GM10847 (cell line): ENCODE data around the gene IQSEC3.

Experiments
- POLR2A ChIP-seq: IDR thresholded peaks from 2 replicates; pipeline ENCODE4 v1.6.1; 2011; ENCODE audit not compliant: insufficient read length; ENCODE audit errors: extremely low read depth

IQSEC3 gene

DNA sequence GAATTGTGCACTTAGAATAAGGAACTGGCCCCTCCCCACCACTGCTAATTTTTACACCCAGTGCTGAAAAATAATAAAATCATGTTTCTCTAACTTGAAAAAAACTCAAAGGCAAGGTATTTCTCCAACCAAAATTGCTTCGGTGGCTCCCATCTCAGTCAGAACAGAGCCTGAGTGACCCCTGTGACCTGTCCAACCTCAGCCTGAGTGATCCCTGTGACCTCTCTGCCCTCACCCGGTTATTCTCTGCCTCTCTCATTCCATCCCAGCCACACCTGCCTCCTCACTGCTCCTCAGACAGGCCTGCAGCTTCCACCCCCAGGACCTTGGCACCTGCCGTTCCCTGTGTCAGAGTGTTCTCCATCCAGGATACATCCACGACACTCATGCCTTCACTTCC lies 142.2 kb downstream of the IQSEC3 start:
- TF ChIP-seq POLR2A, result no peak

DNA sequence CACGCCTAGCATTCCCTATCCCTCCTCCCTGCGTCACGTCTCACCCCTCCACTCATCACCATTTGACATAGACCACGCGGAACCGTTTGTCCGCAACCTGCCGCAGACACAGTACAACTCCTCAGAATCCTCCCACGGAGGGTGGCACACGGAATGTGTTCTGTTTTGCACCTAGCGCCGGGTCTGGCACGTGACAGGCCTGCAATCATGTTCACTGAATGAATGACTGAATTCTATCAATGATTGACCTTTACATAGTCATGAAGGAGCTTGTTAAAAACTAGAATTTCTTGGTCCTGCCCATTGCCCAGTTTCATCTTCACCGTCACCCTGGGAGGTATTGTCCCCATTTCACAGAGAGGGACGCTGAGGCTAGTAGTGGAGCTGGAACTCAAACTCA lies 142.7 kb downstream of the IQSEC3 start:
- TF ChIP-seq POLR2A, result no peak

DNA sequence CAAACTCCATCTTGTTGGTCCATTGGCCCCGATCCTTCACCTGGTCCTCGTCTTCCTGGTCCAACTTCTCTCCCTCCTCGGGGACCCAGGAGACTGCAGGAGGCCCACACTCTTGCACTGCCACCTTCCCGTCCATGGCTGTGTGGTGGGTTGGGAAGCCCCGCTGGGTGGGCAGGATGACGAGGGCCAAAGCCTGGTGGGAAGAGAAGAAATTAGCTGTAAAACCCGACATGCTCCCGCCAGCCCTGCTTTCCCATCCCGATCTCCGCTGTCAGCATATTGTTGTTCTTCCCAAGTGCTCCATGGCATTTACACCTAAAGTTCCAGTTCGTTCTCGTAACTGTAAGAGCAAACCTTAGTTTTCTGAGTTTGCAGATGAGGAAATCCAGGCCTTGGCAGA lies 143.3 kb downstream of the IQSEC3 start:
- no peak for TF ChIP-seq POLR2A

DNA sequence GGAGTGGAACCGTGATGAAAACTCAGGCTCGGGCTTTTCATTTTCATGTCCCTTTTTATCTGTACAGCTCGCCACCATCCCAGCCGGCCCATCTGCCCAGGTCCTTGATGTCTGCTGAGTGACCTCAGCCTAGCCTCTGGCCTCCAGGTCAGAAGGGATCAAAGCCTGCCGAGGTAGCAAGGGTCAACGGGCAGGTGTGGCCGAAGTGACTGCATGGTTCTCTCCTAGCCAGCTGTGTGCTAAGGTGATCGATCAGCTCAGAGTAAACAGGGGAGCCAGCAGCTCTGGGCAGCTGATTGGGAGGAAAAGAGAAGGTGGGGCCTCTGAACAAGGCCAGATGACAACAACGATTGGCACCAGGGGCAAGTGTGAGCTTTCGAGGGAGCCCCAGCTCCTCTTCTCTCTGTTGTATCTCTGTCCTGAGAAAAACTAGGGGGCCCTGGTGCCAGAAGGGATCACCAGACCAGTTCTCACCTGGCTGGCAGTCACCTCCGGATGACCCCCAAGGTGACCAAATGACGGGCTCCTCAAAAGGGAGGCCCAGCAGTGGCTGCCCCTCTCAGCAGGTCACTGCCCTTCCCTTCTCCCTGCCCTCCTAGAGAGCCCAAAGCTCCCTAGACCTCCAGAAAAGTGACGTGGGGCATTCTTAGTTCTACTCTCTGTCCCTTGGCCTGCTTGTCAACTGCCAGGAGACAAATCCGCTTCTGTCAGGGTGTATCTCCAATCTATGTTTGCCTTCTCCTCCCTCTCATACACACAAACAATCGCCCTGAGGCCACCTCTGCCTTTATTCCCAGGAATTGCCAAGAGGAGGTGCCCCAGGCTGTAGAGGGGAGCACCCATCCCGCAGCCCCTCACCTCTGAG lies 143.9 kb downstream of the IQSEC3 start:
- TF ChIP-seq POLR2A, result no peak

DNA sequence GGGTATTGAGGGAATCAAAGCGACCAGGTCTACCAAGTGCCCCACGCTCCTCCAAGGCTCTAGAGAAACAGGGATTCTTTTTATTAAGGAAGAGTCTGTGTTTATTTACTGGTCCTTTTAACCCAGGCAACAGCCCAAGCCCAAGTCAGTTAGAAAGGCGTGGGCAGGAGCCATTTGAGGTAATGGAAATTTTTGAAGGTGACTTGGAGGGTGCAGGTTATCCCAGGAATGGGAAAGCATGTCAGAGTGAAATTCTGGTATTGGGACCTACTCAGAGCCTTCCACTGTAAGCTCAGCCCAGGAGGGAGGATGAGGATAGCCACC lies 144.5 kb downstream of the IQSEC3 start:
- no peak for TF ChIP-seq POLR2A

DNA sequence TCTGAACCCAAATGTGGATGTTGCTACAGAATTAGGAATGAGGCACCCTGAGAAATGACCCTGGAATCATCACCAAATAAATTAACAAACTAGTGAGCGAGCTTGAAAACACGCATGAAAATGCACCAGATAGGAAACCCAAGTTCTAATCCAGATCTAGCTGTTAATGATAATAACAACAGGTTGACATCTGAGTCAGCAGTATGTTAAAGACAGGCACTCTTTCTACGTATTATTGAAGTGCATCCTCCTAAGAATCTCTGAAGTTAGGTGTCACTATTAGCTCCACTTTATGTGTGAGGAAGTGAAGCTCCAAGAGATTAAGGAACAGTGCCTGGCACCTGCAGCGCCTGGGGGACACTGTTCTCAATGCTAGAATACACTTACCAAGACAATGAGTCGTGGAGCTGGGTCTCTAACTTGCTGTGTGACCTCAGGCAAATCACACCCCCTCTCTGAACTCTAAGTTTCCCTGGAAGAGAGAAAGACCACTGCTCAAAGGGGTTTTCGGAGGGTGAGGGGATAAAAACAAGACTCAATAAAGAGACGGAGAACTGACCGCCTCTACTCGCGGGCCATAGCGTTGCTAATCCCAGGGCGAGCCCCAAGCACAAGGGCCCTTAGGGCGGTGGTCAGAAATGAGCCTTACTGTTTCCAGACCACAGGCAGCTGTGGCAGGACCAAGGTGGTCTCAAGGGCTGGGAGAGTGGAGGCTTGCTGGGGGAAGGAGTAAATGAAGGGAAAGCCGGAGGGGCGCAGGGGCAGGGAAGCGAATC lies 145.3 kb downstream of the IQSEC3 start:
- no peak for TF ChIP-seq POLR2A

DNA sequence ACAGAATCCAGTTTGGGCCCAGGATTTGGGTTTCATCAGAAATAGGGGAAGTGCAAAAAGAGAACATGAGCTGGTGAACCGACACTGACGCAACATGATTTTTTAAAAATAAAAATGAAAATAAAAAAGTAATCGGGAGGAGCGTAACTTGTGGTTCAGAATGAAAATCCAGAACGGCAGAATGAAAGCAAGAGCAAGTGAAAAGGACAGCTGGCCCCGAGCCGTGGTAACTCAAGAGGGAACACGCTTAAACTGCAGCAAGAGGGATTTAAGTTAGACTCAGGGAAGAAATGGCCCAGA lies 145.8 kb downstream of the IQSEC3 start:
- TF ChIP-seq POLR2A, result no peak

DNA sequence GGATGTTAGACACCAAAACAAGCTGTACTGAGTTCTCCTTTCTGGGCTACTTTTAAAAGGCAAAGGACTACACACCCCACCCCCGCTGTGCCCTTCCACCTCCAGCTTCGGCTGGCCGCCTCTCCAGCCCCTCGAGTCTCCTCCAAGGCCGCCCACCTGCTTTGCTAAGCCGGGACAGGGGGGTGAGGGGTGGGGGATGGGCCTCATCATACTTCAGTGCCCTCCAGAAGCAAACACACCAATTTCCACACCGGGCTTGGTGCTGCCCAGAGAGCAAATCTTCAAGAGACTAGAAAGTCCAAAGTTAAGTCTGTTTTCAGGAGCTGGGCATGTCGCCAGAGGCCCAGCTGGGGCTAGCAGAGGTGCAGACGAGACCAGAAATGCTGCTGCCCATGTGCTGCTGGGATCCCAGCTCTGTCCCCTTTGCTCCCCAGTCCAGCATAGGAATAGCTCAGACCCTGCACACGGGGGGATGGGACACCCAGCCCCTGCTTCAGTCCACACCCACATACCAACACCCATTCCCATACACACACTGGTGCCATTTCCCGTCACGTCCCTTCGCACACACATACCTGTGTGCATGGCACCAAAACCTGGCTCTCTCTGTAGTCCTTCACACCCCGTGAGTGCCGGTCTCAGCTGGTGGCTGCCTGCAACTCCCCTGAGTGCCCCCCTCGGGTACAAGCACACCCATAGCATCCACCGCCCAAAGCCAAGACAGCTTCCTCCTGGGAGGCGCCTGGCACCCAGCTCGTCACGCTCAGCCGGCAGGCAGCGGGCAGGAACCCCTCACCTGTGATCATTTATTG lies 146.4 kb downstream of the IQSEC3 start:
- TF ChIP-seq POLR2A, result no peak

DNA sequence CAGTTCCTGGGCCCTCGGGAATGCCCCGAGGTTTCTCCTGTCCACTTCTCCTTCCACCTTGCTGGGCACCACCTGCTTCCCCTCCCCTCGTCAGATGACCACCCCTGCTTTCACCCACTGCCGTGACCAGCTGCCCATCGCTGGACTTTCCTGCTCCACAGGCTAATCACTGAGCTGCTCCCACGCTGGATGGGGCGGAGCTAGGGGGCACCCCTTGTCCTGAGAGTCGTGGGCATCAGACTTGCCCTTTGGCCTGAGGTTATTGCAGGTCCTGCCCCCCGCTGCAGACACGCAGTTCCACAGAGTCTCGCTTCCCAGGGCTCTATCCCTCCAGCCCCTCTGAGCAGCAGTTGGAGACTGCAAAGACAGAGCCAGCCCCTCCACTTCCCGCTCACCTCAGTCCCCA lies 147.0 kb downstream of the IQSEC3 start:
- no peak for TF ChIP-seq POLR2A

DNA sequence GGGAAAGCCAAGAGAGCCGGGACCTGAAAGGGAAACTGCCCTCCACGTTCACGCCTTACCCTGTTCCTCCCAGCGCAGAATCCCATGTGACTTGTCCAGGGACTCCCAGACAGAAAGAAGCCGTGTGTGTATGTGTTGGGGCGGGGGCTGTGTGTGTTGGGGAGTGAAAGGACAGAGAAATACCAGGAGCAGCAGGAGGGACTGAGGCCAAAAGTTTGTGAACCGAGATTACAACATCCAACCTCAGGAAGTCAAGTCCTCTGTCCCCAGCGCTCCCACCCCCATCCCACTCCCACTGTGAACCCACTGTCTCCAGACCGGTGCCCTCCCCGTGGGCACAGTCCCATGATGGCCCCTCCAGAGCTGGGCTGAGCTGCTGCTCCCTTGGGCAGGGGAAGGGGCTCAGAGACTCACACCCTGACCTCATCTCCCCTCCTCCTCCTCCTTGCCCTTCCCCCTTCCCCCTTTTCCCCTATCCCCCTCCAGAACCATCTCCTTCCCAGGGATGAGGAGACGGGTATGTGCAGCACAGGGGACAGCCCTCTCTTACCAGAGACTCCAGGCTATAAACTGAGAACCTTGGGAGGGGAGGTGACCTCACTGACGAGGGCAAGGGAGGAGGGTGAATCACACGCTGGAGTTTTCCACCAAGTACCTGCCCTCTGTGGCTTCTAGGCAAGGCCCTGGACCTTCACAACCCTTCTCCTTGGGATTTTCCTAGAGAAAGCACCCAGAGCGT lies 147.6 kb downstream of the IQSEC3 start, which contains the start of gene SLC6A12:
TSS of gene SLC6A12 (minus strand) at position 155 of the 739 bp plus-strand sequence. CDS start 4,171 bp downstream, outside the sequence.
- no peak for TF ChIP-seq POLR2A

DNA sequence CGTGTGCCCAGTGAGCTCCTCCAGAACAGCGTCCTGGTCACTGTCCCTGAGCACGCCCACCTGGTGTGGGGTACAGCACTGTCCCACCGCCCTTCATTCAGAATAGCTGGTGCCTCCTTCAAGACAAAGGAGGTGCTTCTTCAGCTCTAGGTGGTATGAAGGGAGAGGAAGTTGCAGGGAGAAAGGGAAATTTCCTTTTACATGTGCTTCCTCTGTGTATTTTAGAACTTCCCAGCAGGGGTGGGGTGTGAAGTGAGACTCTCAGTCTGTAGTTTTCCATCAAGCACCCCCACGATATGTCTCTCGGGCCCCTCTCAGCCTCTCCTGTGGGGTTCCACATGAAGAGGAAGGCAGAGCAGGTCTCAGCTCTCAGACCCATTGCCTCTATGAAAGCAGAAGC lies 148.5 kb downstream of the IQSEC3 start:
- TF ChIP-seq POLR2A, result no peak

DNA sequence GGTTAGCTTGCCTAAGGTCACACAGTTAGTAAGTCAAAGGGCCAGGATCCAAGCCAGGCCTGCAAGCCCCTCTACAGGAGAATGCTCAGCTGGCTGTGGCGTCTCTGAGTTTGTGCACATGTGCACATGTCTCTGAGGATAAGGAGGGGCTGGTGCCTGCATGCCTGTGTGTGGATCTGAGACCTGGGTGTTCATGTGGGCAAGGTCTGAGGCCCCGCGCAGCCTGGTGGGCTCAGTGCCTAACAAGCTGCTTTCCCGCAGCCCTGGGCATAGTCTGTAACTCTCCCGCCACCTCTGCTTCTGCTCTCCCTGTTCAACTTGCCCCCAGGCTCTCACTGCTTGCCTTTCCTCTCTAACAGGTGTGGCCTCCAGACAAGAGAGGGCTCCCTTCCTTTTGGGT lies 151.7 kb downstream of the IQSEC3 start:
- no peak for TF ChIP-seq POLR2A

DNA sequence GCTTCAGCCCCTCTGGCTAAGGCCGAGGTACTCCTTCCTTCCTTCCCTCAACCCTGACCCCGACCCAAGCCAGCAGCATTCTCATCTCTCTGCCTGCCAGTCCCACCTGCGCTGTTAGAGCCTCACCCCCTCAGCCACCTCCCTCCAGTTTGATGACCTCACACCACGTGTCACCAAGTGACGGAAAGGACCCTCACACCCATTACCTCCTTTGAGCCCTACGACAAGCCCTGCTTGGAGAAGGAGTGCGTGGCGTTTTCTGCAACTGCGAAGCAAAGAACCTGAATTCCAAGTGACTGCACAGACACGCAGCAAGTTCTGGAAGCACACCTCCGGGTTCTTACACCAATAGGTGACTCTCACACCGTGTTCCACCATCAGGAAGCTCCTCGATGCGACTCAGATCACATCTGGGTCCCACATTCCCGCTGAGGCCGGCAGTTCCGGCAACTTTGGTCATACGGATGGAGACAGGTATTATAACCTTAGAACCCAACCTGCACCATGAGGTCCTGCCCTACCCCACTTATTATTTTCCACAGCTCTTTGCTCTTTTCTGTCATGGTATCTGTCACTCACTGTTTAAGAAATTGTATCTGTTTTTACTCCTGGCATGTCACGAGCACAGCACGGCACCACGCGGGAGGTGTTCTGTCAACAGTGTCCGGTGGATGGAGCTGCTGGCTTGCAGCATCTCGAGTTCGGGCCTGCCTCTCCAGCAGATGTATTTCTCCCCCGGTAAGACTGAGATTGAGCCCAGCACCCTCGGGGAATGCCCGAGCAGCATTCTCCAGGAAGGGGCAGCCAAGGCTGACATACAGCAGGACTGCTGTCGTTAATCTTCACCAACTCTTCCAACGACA lies 152.4 kb downstream of the IQSEC3 start:
- TF ChIP-seq POLR2A, result no peak

DNA sequence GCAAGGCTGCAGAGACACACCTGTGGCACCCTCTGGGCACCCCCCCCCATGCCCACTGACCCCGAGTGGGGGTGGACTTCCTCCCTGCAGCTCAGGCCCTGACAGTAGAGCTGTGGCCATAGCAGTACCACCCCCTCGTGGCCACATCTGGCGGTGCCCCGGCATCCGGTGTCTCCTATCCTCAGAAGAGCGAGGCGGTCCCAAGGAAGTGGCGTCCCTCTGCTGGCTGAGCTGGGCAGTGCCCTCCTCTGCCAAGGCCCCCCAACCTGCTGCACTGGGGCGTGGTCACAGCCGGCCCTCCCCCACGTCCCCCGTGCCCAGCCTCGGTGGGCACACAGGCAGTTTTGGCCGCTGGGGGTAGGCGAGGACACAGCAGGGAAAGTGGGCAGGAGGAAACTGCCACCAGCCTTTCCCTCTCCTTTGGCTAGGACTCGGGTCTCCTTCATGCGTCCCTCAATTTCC lies 153.4 kb downstream of the IQSEC3 start:
- TF ChIP-seq POLR2A, result no peak
